ENCODE data around the gene ENG.

The ENG gene

GRCh38 chr9:127812936-127813675, 41.4 kb downstream of the ENG start:
- no peak for TF ChIP-seq ZNF274 (IDR thresholded peaks at IDR 0.05; ENCODE audit: low read depth, low read length)
- no peak overlapping the region for H3K4me3 ChIP-seq (ENCODE audit: low read length)

DNA sequence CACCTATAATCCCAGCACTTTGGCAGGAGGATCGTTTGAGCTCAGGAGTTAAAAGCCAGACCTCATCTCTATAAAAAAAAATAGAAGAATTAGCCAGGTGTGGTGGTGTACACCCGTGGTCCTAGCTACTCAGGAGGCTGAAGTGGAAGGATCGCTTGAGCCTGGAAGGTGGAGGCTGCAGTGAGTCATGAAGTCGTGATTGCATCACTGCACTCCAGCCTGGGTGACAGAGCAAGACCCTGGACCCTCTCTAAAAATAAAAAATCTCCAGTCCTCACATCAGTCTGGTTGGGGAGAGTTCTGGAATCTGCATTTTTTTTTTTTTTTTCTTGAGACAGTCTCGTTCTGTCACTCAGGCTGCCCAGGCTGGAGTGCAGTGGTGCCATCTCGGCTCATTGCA, 42.4 kb downstream of the ENG start:
- TF ChIP-seq ZNF274 (IDR thresholded peaks at IDR 0.05; ENCODE audit: low read depth, low read length) = no peak
- H3K4me3 ChIP-seq (ENCODE audit: low read length) = no peak overlapping the region

DNA sequence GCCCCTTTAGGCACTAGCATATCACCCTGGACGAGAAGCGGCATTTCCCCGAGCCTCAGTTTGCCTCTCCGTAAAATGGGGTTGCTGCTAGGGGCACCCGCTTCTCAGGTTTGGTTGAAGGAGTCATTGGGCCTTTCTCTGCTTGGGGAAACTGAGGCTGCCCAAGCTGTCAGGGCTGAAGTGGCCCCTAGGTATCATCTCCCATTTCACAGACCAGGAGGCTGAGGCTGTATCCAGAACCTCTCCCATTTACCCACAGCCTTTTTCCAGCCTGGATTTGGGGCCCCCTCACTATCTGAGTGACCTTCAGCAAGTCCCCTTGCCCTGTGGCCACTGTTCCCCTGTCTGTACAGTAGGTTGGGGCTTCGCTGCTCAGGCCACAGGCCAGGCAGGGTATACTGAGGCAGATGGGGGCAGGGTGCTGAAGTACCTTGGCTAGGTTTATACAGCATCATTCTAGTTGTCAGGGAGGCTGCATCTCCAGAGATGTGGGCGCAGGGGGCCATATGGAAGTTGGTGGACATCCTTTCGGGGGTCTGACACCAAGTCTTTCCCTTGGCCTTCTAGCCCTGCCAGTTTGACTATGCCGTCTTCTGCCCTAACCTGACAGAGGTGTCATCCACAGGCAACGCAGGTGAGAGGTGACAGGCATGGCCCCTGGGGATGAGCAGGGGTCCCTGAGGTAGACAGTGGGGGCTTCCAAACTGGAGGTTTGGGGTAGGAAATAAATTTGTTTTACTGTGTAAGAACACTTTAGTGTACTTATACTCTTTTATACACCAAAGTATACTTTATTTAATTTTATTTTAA, 43.9 kb downstream of the ENG start:
- TF ChIP-seq ZNF274 (IDR thresholded peaks at IDR 0.05; ENCODE audit: low read depth, low read length) = no peak
- no peak overlapping the region for H3K4me3 ChIP-seq (ENCODE audit: low read length)

- H3K4me3 ChIP-seq (ENCODE audit: low read length) = no peak overlapping the region
- no peak for TF ChIP-seq ZNF274 (IDR thresholded peaks at IDR 0.05; ENCODE audit: low read depth, low read length)
Observed at GRCh38 chr9:127809540-127810377, 44.7 kb downstream of the ENG start.

GRCh38 chr9:127809002-127809539, 45.4 kb downstream of the ENG start:
- TF ChIP-seq ZNF274 (IDR thresholded peaks at IDR 0.05; ENCODE audit: low read depth, low read length) = no peak

GRCh38 chr9:127808347-127809001, 46.0 kb downstream of the ENG start:
- TF ChIP-seq ZNF274 (IDR thresholded peaks at IDR 0.05; ENCODE audit: low read depth, low read length) = no peak
- no peak overlapping the region for H3K4me3 ChIP-seq (ENCODE audit: low read length)

More at GRCh38 chr9:127809002-127809539, 45.4 kb downstream of the ENG start:
- H3K4me3 ChIP-seq (ENCODE audit: low read length) = no peak overlapping the region

DNA sequence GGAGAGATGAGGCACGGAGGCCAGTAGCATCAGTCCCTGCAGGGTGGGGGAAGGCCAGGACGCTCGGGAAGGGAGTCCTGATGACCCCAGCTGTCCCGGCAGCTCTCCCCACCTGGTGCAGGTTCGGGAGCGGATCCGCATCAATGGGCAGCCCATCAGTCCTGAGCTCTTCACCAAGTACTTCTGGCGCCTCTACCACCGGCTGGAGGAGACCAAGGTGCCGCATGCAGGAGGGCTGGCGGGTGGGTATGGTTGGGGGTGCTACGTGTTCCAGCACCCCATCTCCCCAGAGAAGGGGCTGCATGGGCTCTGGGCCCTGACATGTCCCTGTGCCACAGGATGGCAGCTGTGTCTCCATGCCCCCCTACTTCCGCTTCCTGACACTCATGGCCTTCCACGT, 47.6 kb downstream of the ENG start:
- H3K4me3 ChIP-seq (ENCODE audit: low read length) = no peak overlapping the region
- TF ChIP-seq ZNF274 (IDR thresholded peaks at IDR 0.05; ENCODE audit: low read depth, low read length) = no peak

- H3K4me3 ChIP-seq (ENCODE audit: low read length) = no peak overlapping the region
- no peak for TF ChIP-seq ZNF274 (IDR thresholded peaks at IDR 0.05; ENCODE audit: low read depth, low read length)
Observed at GRCh38 chr9:127805620-127806019, 48.8 kb downstream of the ENG start.

GRCh38 chr9:127803507-127804352, 50.7 kb downstream of the ENG start:
- peak overlapping the region; percentile 87 for H3K4me3 ChIP-seq (ENCODE audit: low read length)
- no peak for TF ChIP-seq ZNF274 (IDR thresholded peaks at IDR 0.05; ENCODE audit: low read depth, low read length)

GRCh38 chr9:127802576-127803443, 51.6 kb downstream of the ENG start, which contains the start of gene FPGS:
FPGS (plus strand) TSS chr9:127802882; CDS start chr9:127802925, 43 bp downstream.
- H3K4me3 ChIP-seq (ENCODE audit: low read length) = peak within 1 kb of the TSS; percentile 87
- no peak for TF ChIP-seq ZNF274 (IDR thresholded peaks at IDR 0.05; ENCODE audit: low read depth, low read length)

GRCh38 chr9:127801955-127802575, 52.4 kb downstream of the ENG start:
- peak overlapping the region; percentile 55; the same call in 1 of the 2 replicates for H3K4me3 ChIP-seq (ENCODE audit: low read length)
- no peak for TF ChIP-seq ZNF274 (IDR thresholded peaks at IDR 0.05; ENCODE audit: low read depth, low read length)

All from GM08714 (cell line).